ENCODE measurements around the gene SPINK2.

The SPINK2 gene, protein sequence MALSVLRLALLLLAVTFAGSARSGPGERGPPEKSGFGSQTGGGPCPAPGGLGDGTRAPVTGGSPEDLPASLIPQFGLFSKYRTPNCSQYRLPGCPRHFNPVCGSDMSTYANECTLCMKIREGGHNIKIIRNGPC

DNA sequence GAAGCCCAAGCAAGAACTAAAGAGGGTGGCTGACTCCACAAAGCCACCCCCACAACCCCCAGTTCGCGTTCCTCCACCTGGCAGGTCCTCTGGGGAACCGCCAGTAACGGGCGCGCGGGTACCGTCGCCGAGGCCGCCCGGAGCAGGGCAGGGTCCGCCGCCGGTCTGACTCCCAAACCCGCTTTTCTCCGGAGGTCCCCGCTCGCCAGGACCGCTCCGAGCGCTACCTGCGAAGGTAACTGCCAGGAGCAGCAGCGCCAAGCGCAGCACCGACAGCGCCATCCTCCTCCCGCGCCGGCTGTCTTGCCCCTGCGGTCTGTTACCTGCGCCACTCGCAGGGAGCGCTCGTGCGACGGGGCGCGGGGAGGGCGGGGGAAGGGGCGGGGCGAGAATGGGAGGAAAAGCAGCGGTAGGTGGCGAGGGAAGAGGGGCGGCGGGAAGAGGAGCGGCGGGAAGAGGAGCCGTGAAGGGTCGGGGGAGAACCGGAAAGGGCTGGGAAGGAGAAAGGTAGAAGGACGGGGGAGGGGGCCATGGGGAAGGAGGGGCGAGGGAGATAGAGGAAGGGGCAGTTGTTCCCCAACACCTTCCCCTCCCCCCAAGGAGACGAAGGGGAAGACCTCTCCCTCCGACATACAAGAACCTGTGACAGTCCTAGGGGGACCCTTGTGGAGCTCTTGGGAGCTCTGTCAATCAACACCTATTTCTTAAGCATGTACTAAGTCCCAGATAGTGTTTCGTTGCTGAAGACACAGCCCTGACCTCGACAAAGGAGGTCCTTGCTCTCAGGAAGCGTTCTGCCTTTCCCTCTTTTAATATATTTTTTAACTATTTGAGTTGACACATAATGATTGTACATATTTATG, at the start of gene SPINK2:
Gene SPINK2 (minus strand): TSS at position 321 of the 863 bp plus-strand sequence. CDS start 39 bp downstream, at position 282.
- Histone ChIP-seq H3K9me3 (ENCODE audit: control insufficient read depth, low read depth, low read length) (no peaks in the 10 kb centered on the region), H3K4me1 (ENCODE audit: control insufficient read depth, low read depth, low read length) (no peaks in the 10 kb centered on the region), H3K9ac (ENCODE audit: low read length) (no peak within 1 kb of the TSS), H3K4me3 (ENCODE audit: low read length) (peak within 1 kb of the TSS; percentile 58), H3K36me3 (ENCODE audit: control insufficient read depth, low read depth, low read length) (no peaks in the 10 kb centered on the region), H3K27me3 (ENCODE audit: control insufficient read depth, insufficient read depth, low read length) (peaks cover 28% of the 10 kb centered on the region), H3K27ac (ENCODE audit: low read length) (no peak within 1 kb of the TSS)

DNA sequence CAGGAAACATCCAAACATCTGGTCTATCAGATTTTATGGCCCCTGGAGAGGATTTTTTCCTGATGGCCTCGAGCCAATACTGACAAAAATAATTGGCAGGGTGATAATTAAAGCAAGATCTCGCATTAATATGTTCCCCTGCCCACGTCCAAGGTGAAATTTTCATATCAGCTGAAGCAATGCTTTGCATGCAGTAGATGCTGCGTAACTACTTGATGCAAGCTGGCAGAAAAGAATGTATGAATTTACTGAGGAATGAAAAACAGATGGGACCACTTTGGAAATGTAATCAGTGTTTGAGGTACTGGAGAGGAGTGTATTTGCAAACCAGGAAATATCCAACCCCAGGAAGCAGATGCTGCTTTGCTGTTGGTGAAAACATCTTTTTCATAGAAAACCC, 49.4 kb upstream of the SPINK2 start:
- Histone ChIP-seq H3K27ac (ENCODE audit: low read length) (no peak overlapping the region), H3K4me1 (ENCODE audit: control insufficient read depth, low read depth, low read length) (peaks cover 18% of the 10 kb centered on the region), H3K27me3 (ENCODE audit: control insufficient read depth, insufficient read depth, low read length) (no peaks in the 10 kb centered on the region), H3K4me3 (ENCODE audit: low read length) (no peak overlapping the region), H3K9ac (ENCODE audit: low read length) (no peak overlapping the region), H3K36me3 (ENCODE audit: control insufficient read depth, low read depth, low read length) (no peaks in the 10 kb centered on the region), H3K9me3 (ENCODE audit: control insufficient read depth, low read depth, low read length) (no peaks in the 10 kb centered on the region)

DNA sequence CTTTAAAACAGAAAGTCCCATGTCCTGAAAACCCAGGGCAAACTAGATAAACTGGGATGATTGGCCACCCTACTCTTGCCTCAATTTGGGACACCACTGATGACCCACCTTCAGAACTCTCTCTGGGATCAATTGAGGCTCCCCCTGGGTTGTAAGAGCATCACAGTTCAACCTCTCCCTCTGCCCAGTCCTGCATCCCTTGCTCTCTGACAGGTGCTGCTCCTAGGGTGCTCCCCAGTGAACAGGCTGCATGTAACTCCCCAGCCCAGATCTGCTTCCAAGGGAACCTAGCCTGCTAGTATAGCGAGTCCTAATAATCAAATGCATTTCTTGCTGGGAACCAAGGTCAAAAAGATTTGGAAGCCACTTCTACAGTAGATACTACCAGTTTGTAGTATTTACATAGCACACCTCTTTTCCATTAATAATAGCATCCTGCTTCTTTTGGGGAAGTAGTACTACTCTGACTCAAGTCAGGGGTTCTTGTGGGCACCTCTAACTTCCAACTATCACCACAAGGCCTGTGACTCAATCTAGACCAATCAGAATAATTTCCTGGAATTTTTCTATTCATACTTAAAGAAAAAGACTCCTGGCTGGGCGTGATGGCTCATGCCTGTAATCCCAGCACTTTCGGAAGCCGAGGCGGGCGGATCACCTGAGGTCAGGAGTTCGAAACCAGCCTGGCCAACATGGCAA, 42.1 kb upstream of the SPINK2 start:
- H3K27ac ChIP-seq (ENCODE audit: low read length) = no peak overlapping the region
- no peaks in the 10 kb centered on the region for H3K36me3 ChIP-seq (ENCODE audit: control insufficient read depth, low read depth, low read length)
- peaks cover 6% of the 10 kb centered on the region for H3K4me1 ChIP-seq (ENCODE audit: control insufficient read depth, low read depth, low read length)
- H3K27me3 ChIP-seq (ENCODE audit: control insufficient read depth, insufficient read depth, low read length) = no peaks in the 10 kb centered on the region
- H3K9ac ChIP-seq (ENCODE audit: low read length) = no peak overlapping the region
- no peaks in the 10 kb centered on the region for H3K9me3 ChIP-seq (ENCODE audit: control insufficient read depth, low read depth, low read length)
- H3K4me3 ChIP-seq (ENCODE audit: low read length) = no peak overlapping the region

DNA sequence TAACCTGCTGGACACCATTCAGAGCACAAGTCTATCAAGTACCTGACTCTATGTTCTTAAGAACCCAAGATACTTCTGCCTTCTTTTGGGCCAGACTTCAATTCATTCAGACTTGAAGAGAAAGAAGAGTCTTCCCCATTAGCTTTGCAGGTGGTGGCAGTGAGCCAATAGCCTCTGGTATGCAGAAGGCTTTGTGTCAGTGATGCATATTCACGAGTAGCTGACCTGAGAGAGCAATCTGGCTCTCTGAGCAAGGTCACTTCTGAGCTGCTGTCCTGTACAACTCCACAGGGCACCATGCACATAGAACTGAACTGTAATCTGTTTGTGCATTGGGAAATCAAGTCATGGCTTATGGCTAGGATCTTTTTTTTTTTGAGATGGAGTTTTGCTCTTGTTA, 39.9 kb upstream of the SPINK2 start:
- H3K27ac ChIP-seq (ENCODE audit: low read length) = no peak overlapping the region
- peaks cover 6% of the 10 kb centered on the region for H3K4me1 ChIP-seq (ENCODE audit: control insufficient read depth, low read depth, low read length)
- no peaks in the 10 kb centered on the region for H3K9me3 ChIP-seq (ENCODE audit: control insufficient read depth, low read depth, low read length)
- no peak overlapping the region for H3K9ac ChIP-seq (ENCODE audit: low read length)
- H3K4me3 ChIP-seq (ENCODE audit: low read length) = no peak overlapping the region
- no peaks in the 10 kb centered on the region for H3K36me3 ChIP-seq (ENCODE audit: control insufficient read depth, low read depth, low read length)
- H3K27me3 ChIP-seq (ENCODE audit: control insufficient read depth, insufficient read depth, low read length) = peaks cover 6% of the 10 kb centered on the region

DNA sequence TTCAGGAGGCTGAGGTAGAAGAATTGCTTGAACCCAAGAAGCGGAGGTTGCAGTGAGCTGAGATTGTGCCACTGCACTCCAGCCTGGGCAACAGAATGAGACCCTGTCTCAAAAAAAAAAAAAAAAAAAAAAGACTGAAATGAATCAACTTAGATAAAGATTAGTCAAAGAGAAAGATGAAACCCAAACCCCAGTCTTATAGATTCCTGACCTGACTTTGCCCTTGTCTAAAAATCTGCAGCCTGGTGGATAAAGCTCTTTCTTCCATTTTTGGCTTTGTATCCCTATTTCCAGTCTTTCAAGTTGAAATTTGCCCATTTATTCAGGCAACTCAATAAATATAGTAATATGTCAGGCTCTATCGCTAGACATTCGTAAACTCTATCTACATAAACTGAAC, 39.3 kb upstream of the SPINK2 start:
- Histone ChIP-seq H3K4me3 (ENCODE audit: low read length) (no peak overlapping the region), H3K36me3 (ENCODE audit: control insufficient read depth, low read depth, low read length) (no peaks in the 10 kb centered on the region), H3K4me1 (ENCODE audit: control insufficient read depth, low read depth, low read length) (peaks cover 6% of the 10 kb centered on the region), H3K27ac (ENCODE audit: low read length) (no peak overlapping the region), H3K9me3 (ENCODE audit: control insufficient read depth, low read depth, low read length) (no peaks in the 10 kb centered on the region), H3K9ac (ENCODE audit: low read length) (no peak overlapping the region), H3K27me3 (ENCODE audit: control insufficient read depth, insufficient read depth, low read length) (peaks cover 6% of the 10 kb centered on the region)

DNA sequence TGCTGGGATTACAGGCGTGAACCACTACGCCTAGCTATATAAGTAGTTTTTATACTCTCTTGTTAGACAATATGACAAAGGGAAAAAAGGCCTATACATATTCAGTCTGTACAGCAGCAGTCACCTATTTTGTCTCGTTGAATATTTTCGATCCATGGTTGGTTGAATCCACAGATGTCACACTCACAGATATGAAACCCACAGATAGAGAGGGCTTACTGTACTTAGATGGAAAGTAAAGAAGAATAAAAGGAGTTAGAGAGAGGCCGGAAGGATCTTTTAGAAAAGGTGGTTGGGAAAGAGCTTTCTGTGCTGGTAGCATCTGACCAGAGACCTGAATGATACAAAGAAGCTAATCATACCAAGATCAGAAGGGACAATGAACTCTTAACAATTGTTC, 38.3 kb upstream of the SPINK2 start:
- Histone ChIP-seq H3K27ac (ENCODE audit: low read length) (no peak overlapping the region), H3K36me3 (ENCODE audit: control insufficient read depth, low read depth, low read length) (no peaks in the 10 kb centered on the region), H3K9me3 (ENCODE audit: control insufficient read depth, low read depth, low read length) (no peaks in the 10 kb centered on the region)

DNA sequence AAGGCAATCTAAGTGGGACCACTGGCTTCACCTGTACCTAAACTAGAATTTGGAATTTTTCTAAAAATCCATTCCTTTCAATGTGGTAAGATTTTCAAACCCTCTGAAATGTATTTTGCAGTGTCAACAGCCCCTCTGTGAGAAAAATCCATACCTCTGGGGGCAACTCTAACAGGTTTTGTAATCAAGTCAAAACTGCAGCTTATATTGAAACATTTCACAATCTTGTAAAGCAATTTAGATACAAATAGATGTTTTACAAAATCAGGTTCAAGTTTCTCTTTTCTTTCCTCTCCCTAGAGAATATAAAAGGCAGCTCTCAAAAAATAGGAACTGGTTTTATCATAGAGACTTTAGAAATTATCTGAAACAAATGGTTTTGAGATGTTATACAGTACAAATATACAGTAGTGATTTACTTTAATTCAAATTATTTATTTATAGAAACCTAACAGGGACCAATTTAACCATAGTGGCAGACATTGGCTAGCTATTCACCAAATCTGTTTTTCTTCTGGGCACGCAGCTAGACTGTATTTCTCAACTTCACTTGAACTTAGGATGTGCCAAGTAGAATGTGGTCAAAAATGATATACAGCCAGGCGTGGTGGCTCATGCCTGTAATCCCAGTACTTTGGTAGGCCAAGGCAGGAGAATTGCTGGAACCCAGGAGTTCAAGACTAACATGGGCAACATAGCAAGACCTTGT, 36.3 kb upstream of the SPINK2 start:
- no peaks in the 10 kb centered on the region for H3K36me3 ChIP-seq (ENCODE audit: control insufficient read depth, low read depth, low read length)
- H3K4me1 ChIP-seq (ENCODE audit: control insufficient read depth, low read depth, low read length) = peaks cover 6% of the 10 kb centered on the region
- no peak overlapping the region for H3K27ac ChIP-seq (ENCODE audit: low read length)
- peaks cover 6% of the 10 kb centered on the region for H3K27me3 ChIP-seq (ENCODE audit: control insufficient read depth, insufficient read depth, low read length)
- no peaks in the 10 kb centered on the region for H3K9me3 ChIP-seq (ENCODE audit: control insufficient read depth, low read depth, low read length)
- no peak overlapping the region for H3K9ac ChIP-seq (ENCODE audit: low read length)
- H3K4me3 ChIP-seq (ENCODE audit: low read length) = no peak overlapping the region

More for the DNA sequence above, 38.3 kb upstream of the SPINK2 start:
- Histone ChIP-seq H3K4me3 (ENCODE audit: low read length) (no peak overlapping the region), H3K27me3 (ENCODE audit: control insufficient read depth, insufficient read depth, low read length) (peaks cover 6% of the 10 kb centered on the region), H3K4me1 (ENCODE audit: control insufficient read depth, low read depth, low read length) (peaks cover 6% of the 10 kb centered on the region), H3K9ac (ENCODE audit: low read length) (no peak overlapping the region)

DNA sequence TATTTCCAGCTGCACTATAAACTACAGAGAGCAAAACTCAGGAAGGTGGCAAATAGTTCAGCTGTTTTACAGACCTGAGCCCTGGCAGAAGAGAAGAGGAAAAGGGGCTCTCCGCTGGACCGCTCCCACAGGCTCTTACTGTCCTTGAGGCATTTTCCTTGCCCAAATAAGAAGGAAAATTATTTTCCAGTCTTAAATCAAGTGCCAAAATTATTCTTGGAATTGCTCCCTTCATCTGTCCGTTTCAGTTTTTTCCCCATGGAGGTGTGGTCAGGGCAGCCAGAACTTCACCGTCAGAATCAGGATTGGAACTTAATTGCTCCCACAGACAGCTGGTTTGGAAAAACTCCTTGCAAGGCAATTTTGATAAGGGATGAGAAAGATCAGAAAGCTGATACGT, 35.2 kb upstream of the SPINK2 start:
- H3K36me3 ChIP-seq (ENCODE audit: control insufficient read depth, low read depth, low read length) = no peaks in the 10 kb centered on the region
- no peak overlapping the region for H3K27ac ChIP-seq (ENCODE audit: low read length)
- H3K4me3 ChIP-seq (ENCODE audit: low read length) = no peak overlapping the region
- H3K4me1 ChIP-seq (ENCODE audit: control insufficient read depth, low read depth, low read length) = peaks cover 6% of the 10 kb centered on the region
- no peak overlapping the region for H3K9ac ChIP-seq (ENCODE audit: low read length)
- no peaks in the 10 kb centered on the region for H3K9me3 ChIP-seq (ENCODE audit: control insufficient read depth, low read depth, low read length)
- H3K27me3 ChIP-seq (ENCODE audit: control insufficient read depth, insufficient read depth, low read length) = peaks cover 6% of the 10 kb centered on the region

DNA sequence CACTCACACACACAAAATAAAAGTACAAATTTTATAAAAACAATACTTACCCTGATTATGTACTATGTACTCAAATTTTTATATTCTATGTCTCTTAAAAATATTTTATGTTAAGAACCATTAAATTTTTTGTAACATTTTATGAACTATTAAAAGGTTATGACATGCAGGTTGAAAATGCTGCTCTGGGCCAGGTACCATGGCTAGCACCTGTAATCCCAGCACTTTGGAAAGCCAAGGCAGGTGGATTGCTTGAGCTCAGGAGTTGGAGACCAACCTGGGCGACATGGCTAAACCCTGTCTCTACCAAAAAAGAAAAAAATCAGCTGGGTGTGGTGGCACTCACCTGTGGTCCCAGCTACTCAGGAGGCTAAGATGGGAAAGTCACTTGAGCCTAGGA, 29.4 kb upstream of the SPINK2 start:
- Histone ChIP-seq H3K27ac (ENCODE audit: low read length) (no peak overlapping the region), H3K27me3 (ENCODE audit: control insufficient read depth, insufficient read depth, low read length) (peaks cover 32% of the 10 kb centered on the region), H3K4me3 (ENCODE audit: low read length) (no peak overlapping the region)

DNA sequence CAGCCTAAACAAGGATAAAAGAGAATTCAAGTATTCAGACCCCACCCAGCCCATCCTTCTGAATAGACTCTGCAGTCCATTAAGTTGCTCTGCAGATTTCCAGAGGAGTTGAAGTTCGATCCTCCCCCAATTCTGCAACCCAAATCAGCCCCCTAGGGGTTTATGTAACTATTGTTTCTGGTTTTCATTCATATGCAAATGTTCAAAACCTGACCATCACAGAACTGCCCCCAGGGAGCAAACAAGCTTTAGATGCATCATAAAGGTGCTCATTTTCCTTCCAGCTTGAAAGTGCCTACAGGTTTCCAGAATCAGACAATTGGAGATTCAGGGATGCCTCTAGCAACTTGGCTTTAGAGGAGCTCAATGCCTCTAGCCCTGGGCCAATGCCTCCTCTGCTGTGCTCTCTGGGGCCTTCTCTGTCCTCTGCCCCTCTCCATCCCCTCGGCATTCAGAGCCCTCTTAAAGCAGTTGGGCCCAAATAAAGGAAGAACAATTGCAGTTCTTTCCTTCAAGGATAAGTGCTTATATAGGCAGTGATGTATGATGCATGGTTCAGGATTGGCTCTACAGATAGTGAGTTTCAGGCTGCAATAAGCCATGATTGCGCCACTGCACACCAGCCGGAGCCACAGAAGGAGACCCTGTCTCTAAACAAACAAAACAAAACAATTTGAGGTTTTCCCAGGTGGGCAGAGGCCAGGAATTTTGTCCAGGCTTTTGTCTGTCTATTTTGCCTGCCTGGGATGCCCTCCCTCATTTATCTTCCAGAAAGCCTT, 23.5 kb upstream of the SPINK2 start:
- peaks cover 11% of the 10 kb centered on the region for H3K4me1 ChIP-seq (ENCODE audit: control insufficient read depth, low read depth, low read length)
- H3K27me3 ChIP-seq (ENCODE audit: control insufficient read depth, insufficient read depth, low read length) = peaks cover 79% of the 10 kb centered on the region
- no peak overlapping the region for H3K9ac ChIP-seq (ENCODE audit: low read length)
- no peaks in the 10 kb centered on the region for H3K36me3 ChIP-seq (ENCODE audit: control insufficient read depth, low read depth, low read length)
- no peaks in the 10 kb centered on the region for H3K9me3 ChIP-seq (ENCODE audit: control insufficient read depth, low read depth, low read length)
- H3K27ac ChIP-seq (ENCODE audit: low read length) = no peak overlapping the region
- H3K4me3 ChIP-seq (ENCODE audit: low read length) = peak overlapping the region; percentile 37

More for the DNA sequence above, 29.4 kb upstream of the SPINK2 start:
- Histone ChIP-seq H3K9ac (ENCODE audit: low read length) (no peak overlapping the region), H3K4me1 (ENCODE audit: control insufficient read depth, low read depth, low read length) (no peaks in the 10 kb centered on the region), H3K36me3 (ENCODE audit: control insufficient read depth, low read depth, low read length) (no peaks in the 10 kb centered on the region), H3K9me3 (ENCODE audit: control insufficient read depth, low read depth, low read length) (no peaks in the 10 kb centered on the region)
